Measurements from ENCODE around the gene PDK2.

Gene PDK2

DNA sequence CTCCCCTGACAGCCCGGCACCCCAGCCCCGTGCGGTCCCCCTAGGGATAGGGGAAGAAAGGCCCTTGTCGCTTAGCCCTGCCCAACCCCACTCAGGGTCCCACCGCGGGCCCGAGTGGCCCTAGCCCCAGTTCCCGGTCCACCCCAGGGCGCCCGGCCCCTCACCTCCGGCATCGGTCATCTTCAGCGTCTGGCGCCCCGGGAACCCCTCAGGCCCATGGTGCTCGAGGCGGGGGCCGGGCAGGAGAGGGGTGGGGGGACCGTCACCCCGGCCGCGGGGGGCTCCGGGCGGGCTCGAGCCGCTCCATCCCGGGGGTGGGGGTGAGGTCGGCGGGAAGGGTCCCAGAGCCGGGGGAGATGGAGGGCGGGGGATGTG is 34.2 kb downstream of the PDK2 start:
- peaks cover 2% of the 10 kb centered on the region for H3K36me3 ChIP-seq (replicated peaks)
- no peaks in the 10 kb centered on the region for H3K27me3 ChIP-seq (ENCODE audit: low read depth)
- peaks cover 6% of the 10 kb centered on the region for H3K4me1 ChIP-seq
- no peak for DNase-seq (ENCODE audit: low spot score in 2 of 2)
- in situ Hi-C loops (cut with MboI; ENCODE audit: low sequenced_read_pairs): no loop called here
- peak overlapping the region; percentile 33 for H3K4me3 ChIP-seq
- no peaks in the 10 kb centered on the region for H3K9me3 ChIP-seq

- DNase-seq (ENCODE audit: low spot score in 2 of 2): peak in 1 of 2 experiments; percentile 75
- no peaks in the 10 kb centered on the region for H3K27me3 ChIP-seq (ENCODE audit: low read depth)
- H3K4me1 ChIP-seq: peaks cover 6% of the 10 kb centered on the region
- H3K36me3 ChIP-seq (replicated peaks): peaks cover 7% of the 10 kb centered on the region
- in situ Hi-C loops (cut with MboI; ENCODE audit: low sequenced_read_pairs): no loop called here
- H3K4me3 ChIP-seq: peak within 1 kb of the TSS; percentile 33
- no peaks in the 10 kb centered on the region for H3K9me3 ChIP-seq
Observed at GRCh38 chr17:50129728-50130558, 34.8 kb downstream of the PDK2 start, which contains the start of gene SAMD14. TSS of gene SAMD14 (minus strand) at chr17:50130160. CDS start at chr17:50124959, 5,201 bp downstream.

DNA sequence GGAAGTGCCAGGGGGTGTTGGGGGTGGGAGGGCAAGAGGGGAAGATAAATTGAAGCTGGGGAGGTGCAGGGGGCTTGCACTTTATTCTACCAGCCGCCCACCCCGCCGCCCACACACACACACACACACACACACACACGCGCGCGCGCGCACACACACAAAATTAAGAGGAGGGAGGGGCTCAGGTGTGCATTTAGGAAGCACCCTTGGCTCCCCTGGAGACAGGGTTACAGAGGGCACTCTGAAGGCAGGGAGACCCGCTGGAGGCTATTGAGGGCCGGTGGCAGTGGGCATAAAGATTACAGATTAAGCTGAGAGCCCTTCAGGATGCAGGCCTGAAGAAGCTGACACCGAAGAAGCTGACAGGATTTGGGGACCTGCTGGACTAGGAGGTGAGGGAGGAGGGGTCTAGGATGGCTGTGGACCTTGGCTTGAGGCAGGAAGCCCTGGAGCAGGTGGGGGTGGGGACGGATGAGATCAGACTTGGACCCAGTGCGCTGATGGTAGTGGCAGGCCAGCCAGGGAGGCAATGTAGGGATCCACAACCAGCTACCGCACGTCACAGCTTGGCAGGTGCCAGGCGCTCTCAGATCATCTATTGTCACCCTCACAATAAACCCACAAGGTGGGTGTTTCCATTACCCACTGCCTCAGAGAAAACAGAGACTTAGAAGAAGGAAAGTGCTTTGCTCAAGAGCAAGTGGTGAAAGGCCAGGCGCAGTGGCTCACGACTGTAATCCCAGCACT is 35.6 kb downstream of the PDK2 start:
- Histone ChIP-seq H3K4me1 (peaks cover 6% of the 10 kb centered on the region), H3K27me3 (ENCODE audit: low read depth) (no peaks in the 10 kb centered on the region), H3K36me3 (replicated peaks) (peaks cover 11% of the 10 kb centered on the region), H3K4me3 (no peak overlapping the region), H3K9me3 (no peaks in the 10 kb centered on the region)
- in situ Hi-C loops (cut with MboI; ENCODE audit: low sequenced_read_pairs): no loop called here
- DNase-seq (ENCODE audit: low spot score in 2 of 2): no peak

DNA sequence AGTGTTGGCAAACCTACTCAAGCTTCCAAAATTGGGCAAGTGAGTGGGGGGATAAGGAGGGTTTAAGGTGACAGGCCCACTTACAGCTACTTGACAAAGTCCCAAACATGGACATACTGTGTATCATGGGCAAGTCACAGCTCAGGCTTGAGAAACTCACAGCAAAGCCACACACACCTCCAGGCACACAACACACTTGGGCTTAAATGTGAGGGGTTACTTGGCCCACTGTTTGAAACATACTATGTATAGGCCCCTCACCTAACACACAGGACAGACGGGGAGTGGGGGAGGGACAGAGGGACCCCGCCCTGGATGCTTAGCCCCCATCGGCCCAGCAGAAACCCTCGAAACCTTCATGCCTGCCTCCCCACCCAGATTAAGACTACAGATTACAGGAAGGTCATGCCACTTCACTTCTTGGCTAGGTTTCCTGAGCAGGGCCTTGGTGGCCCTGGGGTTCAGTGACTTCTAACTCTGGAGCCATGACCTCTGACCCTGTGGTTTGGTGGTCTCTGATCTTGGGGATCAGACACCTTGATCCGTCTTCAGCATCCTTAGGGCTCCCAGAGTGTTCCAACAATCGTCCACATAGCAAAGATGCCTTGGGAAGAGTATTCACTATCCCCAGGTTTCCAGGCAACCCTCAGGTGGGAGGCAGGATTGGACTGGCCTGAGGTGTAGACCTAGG is 37.1 kb downstream of the PDK2 start:
- in situ Hi-C loops (cut with MboI; ENCODE audit: low sequenced_read_pairs): no loop called here
- no peaks in the 10 kb centered on the region for H3K9me3 ChIP-seq
- H3K4me1 ChIP-seq: peaks cover 6% of the 10 kb centered on the region
- H3K27me3 ChIP-seq (ENCODE audit: low read depth): no peaks in the 10 kb centered on the region
- DNase-seq (ENCODE audit: low spot score in 2 of 2): no peak
- H3K4me3 ChIP-seq: no peak overlapping the region
- peaks cover 24% of the 10 kb centered on the region for H3K36me3 ChIP-seq (replicated peaks)

GRCh38 chr17:50133028-50133768 is 38.0 kb downstream of the PDK2 start:
- Histone ChIP-seq H3K4me1 (peaks cover 6% of the 10 kb centered on the region), H3K4me3 (no peak overlapping the region), H3K27me3 (ENCODE audit: low read depth) (no peaks in the 10 kb centered on the region), H3K36me3 (replicated peaks) (peaks cover 34% of the 10 kb centered on the region), H3K9me3 (no peaks in the 10 kb centered on the region)
- no peak for DNase-seq (ENCODE audit: low spot score in 2 of 2)
- in situ Hi-C loops (cut with MboI; ENCODE audit: low sequenced_read_pairs): no loop called here

DNA sequence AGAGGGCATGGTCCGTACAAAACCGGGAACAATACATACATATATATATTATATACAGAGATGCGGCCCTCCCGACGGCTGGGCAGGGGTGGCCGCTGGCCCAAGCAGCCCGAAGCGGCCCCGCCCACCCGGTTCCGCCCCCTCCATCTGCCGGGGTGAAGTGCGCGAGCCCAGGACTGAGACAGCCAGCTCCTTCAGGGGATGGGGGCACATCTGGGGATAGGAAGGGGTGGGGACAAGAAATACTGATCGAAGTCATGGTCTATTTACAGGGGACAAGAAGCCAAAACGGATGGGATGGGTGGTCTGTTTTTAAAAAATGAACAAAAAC is 38.6 kb downstream of the PDK2 start:
- Histone ChIP-seq H3K36me3 (replicated peaks) (peaks cover 39% of the 10 kb centered on the region), H3K9me3 (no peaks in the 10 kb centered on the region), H3K27me3 (ENCODE audit: low read depth) (no peaks in the 10 kb centered on the region), H3K4me3 (no peak overlapping the region), H3K4me1 (peaks cover 3% of the 10 kb centered on the region)
- no peak for DNase-seq (ENCODE audit: low spot score in 2 of 2)
- in situ Hi-C loops (cut with MboI; ENCODE audit: low sequenced_read_pairs): no loop called here

DNA sequence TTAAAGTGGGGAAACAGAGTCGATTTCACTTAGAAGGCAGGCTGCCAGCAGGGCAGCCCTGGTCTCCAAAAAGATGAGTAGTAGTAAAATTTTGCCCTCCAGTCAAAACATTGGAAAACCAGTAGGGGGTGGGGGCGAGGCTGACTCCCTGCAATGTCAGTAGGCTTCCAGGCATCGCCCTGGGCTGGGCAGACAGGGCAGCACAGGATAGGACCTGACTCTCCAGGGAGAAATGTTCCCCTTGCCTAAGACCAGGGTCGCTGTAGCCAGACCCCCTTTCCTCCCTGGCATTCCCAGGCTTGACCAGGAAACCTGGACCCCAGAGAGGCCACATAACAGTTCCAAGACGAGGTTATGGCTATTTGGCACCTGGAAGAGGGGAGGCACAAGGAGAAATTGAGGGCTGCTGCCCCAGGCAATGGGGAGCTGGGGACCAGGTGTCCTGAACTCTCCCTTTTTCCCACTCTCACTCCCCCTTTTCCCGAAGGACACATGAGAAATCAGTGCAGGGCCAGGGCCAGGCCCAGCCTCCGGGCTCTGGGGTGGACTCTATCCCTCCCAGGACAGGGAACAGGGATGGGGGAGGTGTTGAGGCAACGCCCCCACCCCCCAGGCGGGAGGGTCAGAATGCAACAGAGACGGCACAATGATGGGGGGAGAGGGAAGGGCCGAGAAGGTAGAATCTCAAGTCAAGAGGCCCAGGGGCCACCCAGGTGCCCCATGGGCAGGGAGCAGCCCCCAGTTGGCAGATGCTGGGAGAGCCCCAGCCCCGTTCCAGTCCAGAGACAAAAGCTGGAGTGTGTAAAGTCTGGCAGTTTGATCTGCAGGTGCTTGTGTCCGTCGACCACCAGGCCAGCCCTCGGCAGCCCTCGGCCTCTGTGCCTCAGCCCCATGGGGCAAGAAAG is 39.3 kb downstream of the PDK2 start:
- peaks cover 46% of the 10 kb centered on the region for H3K36me3 ChIP-seq (replicated peaks)
- no peak for DNase-seq (ENCODE audit: low spot score in 2 of 2)
- in situ Hi-C loops (cut with MboI; ENCODE audit: low sequenced_read_pairs): no loop called here

GRCh38 chr17:50135316-50136095 is 40.4 kb downstream of the PDK2 start:
- no peak for DNase-seq (ENCODE audit: low spot score in 2 of 2)
- peaks cover 3% of the 10 kb centered on the region for H3K9me3 ChIP-seq
- H3K4me1 ChIP-seq: no peaks in the 10 kb centered on the region
- H3K36me3 ChIP-seq (replicated peaks): peaks cover 57% of the 10 kb centered on the region
- no peak overlapping the region for H3K4me3 ChIP-seq
- no peaks in the 10 kb centered on the region for H3K27me3 ChIP-seq (ENCODE audit: low read depth)
- in situ Hi-C loops (cut with MboI; ENCODE audit: low sequenced_read_pairs): no loop called here

More for the DNA sequence above, 39.3 kb downstream of the PDK2 start:
- Histone ChIP-seq H3K4me3 (no peak overlapping the region), H3K9me3 (no peaks in the 10 kb centered on the region), H3K27me3 (ENCODE audit: low read depth) (no peaks in the 10 kb centered on the region), H3K4me1 (no peaks in the 10 kb centered on the region)

DNA sequence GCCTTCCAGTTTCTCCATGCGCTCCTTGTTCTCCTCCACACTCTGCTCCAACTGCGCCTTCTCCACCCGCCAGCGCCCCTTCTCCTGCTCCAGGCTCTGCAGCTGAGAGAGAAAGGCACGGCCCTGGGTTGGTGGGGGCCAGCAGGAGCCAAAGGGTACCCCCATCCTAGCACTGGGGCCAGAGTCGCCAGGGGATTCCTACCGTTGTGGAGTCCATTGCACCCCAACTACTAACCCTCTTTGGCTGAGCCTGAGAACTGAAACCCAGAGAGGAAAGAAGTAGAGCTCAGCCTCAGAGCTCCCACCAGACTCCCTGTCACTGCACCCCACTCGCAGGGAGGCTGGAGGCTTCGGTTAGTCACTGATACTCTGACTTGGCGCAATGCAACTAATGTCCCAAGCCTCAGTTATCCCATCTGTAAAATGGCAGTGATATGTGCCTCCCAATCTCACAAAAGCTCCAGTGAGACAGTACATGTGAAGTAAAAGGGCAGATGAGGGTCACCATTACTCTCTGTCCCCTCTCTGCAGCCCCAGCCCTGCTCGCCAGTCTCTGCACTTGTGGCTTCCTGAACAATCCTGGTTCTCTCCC is 41.0 kb downstream of the PDK2 start:
- no peak for DNase-seq (ENCODE audit: low spot score in 2 of 2)
- peaks cover 3% of the 10 kb centered on the region for H3K9me3 ChIP-seq
- H3K27me3 ChIP-seq (ENCODE audit: low read depth): no peaks in the 10 kb centered on the region
- peaks cover 64% of the 10 kb centered on the region for H3K36me3 ChIP-seq (replicated peaks)
- in situ Hi-C loops (cut with MboI; ENCODE audit: low sequenced_read_pairs): no loop called here
- H3K4me3 ChIP-seq: no peak overlapping the region
- H3K4me1 ChIP-seq: no peaks in the 10 kb centered on the region

GRCh38 chr17:50137042-50137441 is 41.9 kb downstream of the PDK2 start:
- Histone ChIP-seq H3K27me3 (ENCODE audit: low read depth) (no peaks in the 10 kb centered on the region), H3K4me3 (no peak overlapping the region), H3K36me3 (replicated peaks) (peaks cover 69% of the 10 kb centered on the region), H3K4me1 (no peaks in the 10 kb centered on the region), H3K9me3 (peaks cover 3% of the 10 kb centered on the region)
- in situ Hi-C loops (cut with MboI; ENCODE audit: low sequenced_read_pairs): no loop called here
- no peak for DNase-seq (ENCODE audit: low spot score in 2 of 2)

GRCh38 chr17:50139185-50139783 is 44.1 kb downstream of the PDK2 start:
- in situ Hi-C loops (cut with MboI; ENCODE audit: low sequenced_read_pairs): no loop called here
- DNase-seq (ENCODE audit: low spot score in 2 of 2): no peak
- H3K4me1 ChIP-seq: no peaks in the 10 kb centered on the region
- peaks cover 3% of the 10 kb centered on the region for H3K9me3 ChIP-seq
- H3K4me3 ChIP-seq: no peak overlapping the region
- H3K36me3 ChIP-seq (replicated peaks): peaks cover 90% of the 10 kb centered on the region
- H3K27me3 ChIP-seq (ENCODE audit: low read depth): no peaks in the 10 kb centered on the region

Measured in HAP-1 (cell line).